HepG2 (cell line): ENCODE measurements around the gene INF2. TPM values are rescaled to one million over a fixed set of nuclear protein-coding genes. Genes with fewer than 3 reads are reported as not detected.

Experiments
- ATRX ChIP-seq: sonication (generic); formaldehyde crosslinking; IDR thresholded peaks from 2 replicates; pipeline ENCODE4 v1.4.0; 2020; ENCODE audit warnings: missing genetic modification reagents, borderline replicate concordance
- DNMT3B ChIP-seq: conservative IDR thresholded peaks from 2 replicates; pipeline ENCODE4 v1.6.1; 2016; ENCODE audit warnings: missing biosample characterization, control low read depth
- MAZ ChIP-seq, 2 experiments: sonication (generic) in 1 of 2; formaldehyde crosslinking in 1 of 2; IDR thresholded peaks; 2 replicates each; pipeline versions ENCODE4 v1.5.0 to v1.6.1; 2012 to 2020; ENCODE audit warnings: low read depth in 2 of 2, mild to moderate bottlenecking in 2 of 2, borderline replicate concordance in 1 of 2, improper control_type of control experiment in 1 of 2, low read length in 1 of 2, missing genetic modification reagents in 1 of 2, moderate library complexity in 1 of 2
- NFATC3 ChIP-seq: sonication (generic); formaldehyde crosslinking; IDR thresholded peaks from 2 replicates; pipeline ENCODE4 v1.5.1; 2020; ENCODE audit warnings: mild to moderate bottlenecking, missing genetic modification reagents
- NFE2 ChIP-seq: sonication (generic); formaldehyde crosslinking; IDR thresholded peaks from 2 replicates; pipeline ENCODE4 v1.4.0; 2020; ENCODE audit warnings: missing genetic modification reagents
- NFE2L2 ChIP-seq: fragments of 150-350 bp; IDR thresholded peaks from 2 replicates; pipeline ENCODE4 v1.6.1; 2014; ENCODE audit warnings: low read length
- RBFOX2 ChIP-seq: fragments of 200-400 bp; formaldehyde crosslinking; IDR thresholded peaks from 2 replicates; pipeline ENCODE4 v1.6.1; 2017; ENCODE audit warnings: low read depth, mild to moderate bottlenecking, low read length
- SP1 ChIP-seq, 2 experiments: fragments of 450-650 bp in 1 of 2; sonication (generic) in 1 of 2; formaldehyde crosslinking in 1 of 2; IDR thresholded peaks; 2 replicates each; pipeline versions ENCODE4 v1.4.0 to v1.6.1; 2016 to 2020; ENCODE audit warnings: missing genetic modification reagents in 1 of 2
- ZNF180 ChIP-seq: sonication (generic); formaldehyde crosslinking; IDR thresholded peaks from 2 replicates; pipeline ENCODE4 v1.4.0; 2020; ENCODE audit warnings: low read depth, missing genetic modification reagents, borderline replicate concordance
- ZNF563 ChIP-seq: sonication (generic); formaldehyde crosslinking; IDR thresholded peaks from 2 replicates; pipeline ENCODE4 v1.8.0; 2022; ENCODE audit warnings: mild to moderate bottlenecking, moderate library complexity, missing genetic modification reagents
- ZNF619 ChIP-seq: sonication (generic); formaldehyde crosslinking; IDR thresholded peaks from 2 replicates; pipeline ENCODE4 v1.4.0; 2020; ENCODE audit warnings: mild to moderate bottlenecking, missing genetic modification reagents
- polyA plus RNA-seq, 8 experiments: library from polyadenylated mRNA; depleted of rRNA in 3 of 8; stranded (reverse) in 7 of 8; unstranded in 1 of 8; fragments of >200 nt; fragmentation: Illumina TruSeq in 4 of 8; extraction: Trizol in 4 of 8; gene quantifications; 2 replicates each; pipeline versions ENCODE4 v1.2.1 to v1.2.3, GENCODE V29; 2011 to 2016; ENCODE audit warnings: low read depth in 4 of 8, missing spikeins in 1 of 8, mixed read lengths in 1 of 8; ENCODE audit not compliant: insufficient read depth in 1 of 8
- total RNA-seq, 5 experiments: library from RNA; depleted of rRNA; stranded (reverse); fragments of >200 nt; fragmentation: Illumina TruSeq; extraction: Trizol; gene quantifications; 2 replicates each; pipeline ENCODE4 v1.2.3, GENCODE V29; 2016; ENCODE audit warnings: low read depth in 1 of 5
- TF ChIP-seq, protein P1 (sequence below): sonication (generic); formaldehyde crosslinking; IDR thresholded peaks from 2 replicates; pipeline ENCODE4 v1.5.0; 2020; ENCODE audit warnings: mild to moderate bottlenecking, missing genetic modification reagents, borderline replicate concordance
- TF ChIP-seq, protein P2 (sequence below): sonication (generic); formaldehyde crosslinking; IDR thresholded peaks from 2 replicates; pipeline ENCODE4 v1.5.0; 2020; ENCODE audit warnings: missing genetic modification reagents
- TF ChIP-seq, protein P3 (sequence below): sonication (generic); formaldehyde crosslinking; IDR thresholded peaks from 2 replicates; pipeline ENCODE4 v1.5.1; 2020; ENCODE audit warnings: missing genetic modification reagents, mild to moderate bottlenecking, borderline replicate concordance

Gene INF2
- total and polyA plus RNA-seq, 2 of the 13 experiments (the other 11 are each of a cell fraction or from before 2014, with no cell fraction given), result 16.4 to 26.4 TPM

DNA sequence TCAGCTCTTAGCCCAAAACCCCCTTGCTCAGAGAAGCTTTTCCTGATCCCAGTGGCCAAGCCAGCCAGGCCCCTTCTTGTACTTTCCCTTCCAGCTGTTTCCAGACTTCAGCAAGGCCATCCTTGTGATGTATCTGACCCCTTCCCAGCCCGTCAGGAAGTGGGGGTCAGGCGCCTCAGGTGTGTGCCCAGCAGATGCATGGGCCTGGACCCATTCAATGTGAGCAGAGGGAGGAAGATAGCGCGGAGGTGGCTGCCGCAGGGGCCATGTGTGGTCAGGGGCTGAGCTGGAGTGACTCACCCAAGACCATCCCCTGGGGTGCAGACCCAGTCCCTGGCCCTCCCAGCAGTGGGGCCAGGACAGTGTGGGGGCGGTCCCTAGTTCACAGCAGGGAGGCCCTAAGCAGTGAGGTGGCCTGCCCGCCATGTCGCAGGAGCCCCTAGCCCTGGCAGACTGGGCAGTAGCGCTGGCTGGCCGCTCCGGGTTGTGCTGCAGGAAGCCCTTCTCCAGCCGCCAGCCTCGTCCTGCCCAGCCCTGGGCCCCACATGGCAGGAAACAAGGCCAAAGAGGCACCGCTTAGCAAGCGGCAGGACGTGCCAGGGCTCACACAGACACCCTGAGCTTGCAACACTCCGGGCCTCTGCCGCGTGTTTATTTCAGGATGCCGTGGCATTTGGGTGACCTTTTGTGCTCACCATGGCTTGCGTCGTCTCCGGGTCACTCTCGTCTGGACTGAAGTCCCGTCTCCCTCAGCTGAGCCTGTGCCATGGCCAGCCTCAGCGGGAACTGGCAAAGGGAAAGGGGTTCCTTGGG, 46.6 kb downstream of the INF2 start (continued):
- TF ChIP-seq, protein P1, sequence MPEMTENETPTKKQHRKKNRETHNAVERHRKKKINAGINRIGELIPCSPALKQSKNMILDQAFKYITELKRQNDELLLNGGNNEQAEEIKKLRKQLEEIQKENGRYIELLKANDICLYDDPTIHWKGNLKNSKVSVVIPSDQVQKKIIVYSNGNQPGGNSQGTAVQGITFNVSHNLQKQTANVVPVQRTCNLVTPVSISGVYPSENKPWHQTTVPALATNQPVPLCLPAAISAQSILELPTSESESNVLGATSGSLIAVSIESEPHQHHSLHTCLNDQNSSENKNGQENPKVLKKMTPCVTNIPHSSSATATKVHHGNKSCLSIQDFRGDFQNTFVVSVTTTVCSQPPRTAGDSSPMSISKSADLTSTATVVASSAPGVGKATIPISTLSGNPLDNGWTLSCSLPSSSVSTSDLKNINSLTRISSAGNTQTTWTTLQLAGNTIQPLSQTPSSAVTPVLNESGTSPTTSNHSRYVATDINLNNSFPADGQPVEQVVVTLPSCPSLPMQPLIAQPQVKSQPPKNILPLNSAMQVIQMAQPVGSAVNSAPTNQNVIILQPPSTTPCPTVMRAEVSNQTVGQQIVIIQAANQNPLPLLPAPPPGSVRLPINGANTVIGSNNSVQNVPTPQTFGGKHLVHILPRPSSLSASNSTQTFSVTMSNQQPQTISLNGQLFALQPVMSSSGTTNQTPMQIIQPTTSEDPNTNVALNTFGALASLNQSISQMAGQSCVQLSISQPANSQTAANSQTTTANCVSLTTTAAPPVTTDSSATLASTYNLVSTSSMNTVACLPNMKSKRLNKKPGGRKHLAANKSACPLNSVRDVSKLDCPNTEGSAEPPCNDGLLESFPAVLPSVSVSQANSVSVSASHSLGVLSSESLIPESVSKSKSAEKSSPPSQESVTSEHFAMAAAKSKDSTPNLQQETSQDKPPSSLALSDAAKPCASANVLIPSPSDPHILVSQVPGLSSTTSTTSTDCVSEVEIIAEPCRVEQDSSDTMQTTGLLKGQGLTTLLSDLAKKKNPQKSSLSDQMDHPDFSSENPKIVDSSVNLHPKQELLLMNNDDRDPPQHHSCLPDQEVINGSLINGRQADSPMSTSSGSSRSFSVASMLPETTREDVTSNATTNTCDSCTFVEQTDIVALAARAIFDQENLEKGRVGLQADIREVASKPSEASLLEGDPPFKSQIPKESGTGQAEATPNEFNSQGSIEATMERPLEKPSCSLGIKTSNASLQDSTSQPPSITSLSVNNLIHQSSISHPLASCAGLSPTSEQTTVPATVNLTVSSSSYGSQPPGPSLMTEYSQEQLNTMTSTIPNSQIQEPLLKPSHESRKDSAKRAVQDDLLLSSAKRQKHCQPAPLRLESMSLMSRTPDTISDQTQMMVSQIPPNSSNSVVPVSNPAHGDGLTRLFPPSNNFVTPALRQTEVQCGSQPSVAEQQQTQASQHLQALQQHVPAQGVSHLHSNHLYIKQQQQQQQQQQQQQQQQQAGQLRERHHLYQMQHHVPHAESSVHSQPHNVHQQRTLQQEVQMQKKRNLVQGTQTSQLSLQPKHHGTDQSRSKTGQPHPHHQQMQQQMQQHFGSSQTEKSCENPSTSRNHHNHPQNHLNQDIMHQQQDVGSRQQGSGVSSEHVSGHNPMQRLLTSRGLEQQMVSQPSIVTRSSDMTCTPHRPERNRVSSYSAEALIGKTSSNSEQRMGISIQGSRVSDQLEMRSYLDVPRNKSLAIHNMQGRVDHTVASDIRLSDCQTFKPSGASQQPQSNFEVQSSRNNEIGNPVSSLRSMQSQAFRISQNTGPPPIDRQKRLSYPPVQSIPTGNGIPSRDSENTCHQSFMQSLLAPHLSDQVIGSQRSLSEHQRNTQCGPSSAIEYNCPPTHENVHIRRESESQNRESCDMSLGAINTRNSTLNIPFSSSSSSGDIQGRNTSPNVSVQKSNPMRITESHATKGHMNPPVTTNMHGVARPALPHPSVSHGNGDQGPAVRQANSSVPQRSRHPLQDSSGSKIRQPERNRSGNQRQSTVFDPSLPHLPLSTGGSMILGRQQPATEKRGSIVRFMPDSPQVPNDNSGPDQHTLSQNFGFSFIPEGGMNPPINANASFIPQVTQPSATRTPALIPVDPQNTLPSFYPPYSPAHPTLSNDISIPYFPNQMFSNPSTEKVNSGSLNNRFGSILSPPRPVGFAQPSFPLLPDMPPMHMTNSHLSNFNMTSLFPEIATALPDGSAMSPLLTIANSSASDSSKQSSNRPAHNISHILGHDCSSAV (CRISPR knock-in tag), result peak; percentile 38; the same call in 1 of the 2 replicates
- peak; percentile 77 for TF ChIP-seq RBFOX2
- TF ChIP-seq, protein P2, sequence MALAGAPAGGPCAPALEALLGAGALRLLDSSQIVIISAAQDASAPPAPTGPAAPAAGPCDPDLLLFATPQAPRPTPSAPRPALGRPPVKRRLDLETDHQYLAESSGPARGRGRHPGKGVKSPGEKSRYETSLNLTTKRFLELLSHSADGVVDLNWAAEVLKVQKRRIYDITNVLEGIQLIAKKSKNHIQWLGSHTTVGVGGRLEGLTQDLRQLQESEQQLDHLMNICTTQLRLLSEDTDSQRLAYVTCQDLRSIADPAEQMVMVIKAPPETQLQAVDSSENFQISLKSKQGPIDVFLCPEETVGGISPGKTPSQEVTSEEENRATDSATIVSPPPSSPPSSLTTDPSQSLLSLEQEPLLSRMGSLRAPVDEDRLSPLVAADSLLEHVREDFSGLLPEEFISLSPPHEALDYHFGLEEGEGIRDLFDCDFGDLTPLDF (CRISPR knock-in tag), result no peak
- TF ChIP-seq DNMT3B (CRISPR knock-in tag), result no peak
- no peak for TF ChIP-seq NFE2L2
- TF ChIP-seq ZNF180 (CRISPR knock-in tag), result no peak
- no peak for TF ChIP-seq NFE2 (CRISPR knock-in tag)
- TF ChIP-seq ZNF619 (CRISPR knock-in tag), result peak; percentile 88; the same call in 1 of the 2 replicates
- TF ChIP-seq ATRX (CRISPR knock-in tag), result no peak
- TF ChIP-seq ZNF563 (CRISPR knock-in tag), result peak; percentile 90; the same call in 1 of the 2 replicates
- TF ChIP-seq, protein P3, sequence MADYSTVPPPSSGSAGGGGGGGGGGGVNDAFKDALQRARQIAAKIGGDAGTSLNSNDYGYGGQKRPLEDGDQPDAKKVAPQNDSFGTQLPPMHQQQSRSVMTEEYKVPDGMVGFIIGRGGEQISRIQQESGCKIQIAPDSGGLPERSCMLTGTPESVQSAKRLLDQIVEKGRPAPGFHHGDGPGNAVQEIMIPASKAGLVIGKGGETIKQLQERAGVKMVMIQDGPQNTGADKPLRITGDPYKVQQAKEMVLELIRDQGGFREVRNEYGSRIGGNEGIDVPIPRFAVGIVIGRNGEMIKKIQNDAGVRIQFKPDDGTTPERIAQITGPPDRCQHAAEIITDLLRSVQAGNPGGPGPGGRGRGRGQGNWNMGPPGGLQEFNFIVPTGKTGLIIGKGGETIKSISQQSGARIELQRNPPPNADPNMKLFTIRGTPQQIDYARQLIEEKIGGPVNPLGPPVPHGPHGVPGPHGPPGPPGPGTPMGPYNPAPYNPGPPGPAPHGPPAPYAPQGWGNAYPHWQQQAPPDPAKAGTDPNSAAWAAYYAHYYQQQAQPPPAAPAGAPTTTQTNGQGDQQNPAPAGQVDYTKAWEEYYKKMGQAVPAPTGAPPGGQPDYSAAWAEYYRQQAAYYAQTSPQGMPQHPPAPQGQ (CRISPR knock-in tag), result no peak
- TF ChIP-seq NFATC3 (CRISPR knock-in tag), result no peak
- TF ChIP-seq MAZ (IDR thresholded peaks at IDR 0.05; ENCODE audit: borderline replicate concordance, low read depth, low read length), result no peak
- TF ChIP-seq MAZ (CRISPR knock-in tag; IDR thresholded peaks at IDR 0.05; ENCODE audit: low read depth), result peak; percentile 62; the same call in 1 of the 2 replicates
- no peak for TF ChIP-seq SP1 (IDR thresholded peaks at IDR 0.05)
- TF ChIP-seq SP1 (CRISPR knock-in tag; IDR thresholded peaks at IDR 0.05), result no peak
